HG03196 (cell line): Measurements from ENCODE around the gene MGAT1.
"Not testable (repeated sequence)": the region's sequence is repeated elsewhere in the genome, so short reads cannot be mapped to it uniquely, and the experiment has no call there.

Experiments used
- ATAC-seq: cut with Tn5 transposase; IDR thresholded peaks from one replicate; pipeline ENCODE4 v1.9.1; 2021; ENCODE audit not compliant: unreplicated experiment

MGAT1 gene

DNA sequence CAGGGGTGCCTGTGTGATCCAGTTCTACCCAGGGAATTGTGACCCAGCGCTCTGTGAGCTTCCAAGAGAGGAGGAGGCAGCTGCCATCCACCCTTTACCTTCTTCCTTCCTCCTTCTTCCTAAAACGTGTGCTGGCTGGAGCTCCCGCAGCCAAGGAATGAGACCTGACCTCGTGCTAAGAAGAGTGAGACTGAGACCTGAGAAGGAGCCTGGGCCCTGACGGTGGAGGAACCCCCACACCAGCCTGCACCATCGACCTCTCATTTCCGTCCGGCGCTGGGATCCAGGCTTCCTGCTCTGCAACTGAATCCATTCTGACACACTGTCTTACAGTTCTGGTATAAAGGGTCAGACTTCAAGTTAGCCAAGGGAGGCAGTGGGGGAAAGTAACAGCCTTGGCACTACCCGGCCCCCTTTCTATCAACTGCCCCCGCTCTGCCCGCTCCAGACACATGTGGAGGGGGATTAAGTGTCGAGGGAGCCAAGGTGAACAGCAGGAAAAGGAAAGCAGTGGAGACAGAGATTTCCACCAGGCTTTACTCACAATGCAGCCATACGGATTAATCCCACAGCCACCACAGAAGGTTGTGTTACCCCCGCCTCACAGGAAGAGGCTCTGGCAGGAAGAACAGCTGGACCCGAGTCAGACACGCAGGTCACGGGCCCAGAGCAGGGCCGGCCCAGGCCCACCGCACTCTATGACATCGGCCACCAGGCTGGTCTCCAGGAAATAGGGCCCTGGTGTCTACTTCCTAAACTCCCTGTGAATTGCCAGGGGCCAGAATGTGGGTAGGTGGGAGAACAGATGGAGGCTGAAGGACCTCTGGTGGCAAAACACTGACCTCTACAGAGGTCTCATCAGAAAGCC lies 15.8 kb downstream of the MGAT1 start:
- ATAC-seq: no peak

DNA sequence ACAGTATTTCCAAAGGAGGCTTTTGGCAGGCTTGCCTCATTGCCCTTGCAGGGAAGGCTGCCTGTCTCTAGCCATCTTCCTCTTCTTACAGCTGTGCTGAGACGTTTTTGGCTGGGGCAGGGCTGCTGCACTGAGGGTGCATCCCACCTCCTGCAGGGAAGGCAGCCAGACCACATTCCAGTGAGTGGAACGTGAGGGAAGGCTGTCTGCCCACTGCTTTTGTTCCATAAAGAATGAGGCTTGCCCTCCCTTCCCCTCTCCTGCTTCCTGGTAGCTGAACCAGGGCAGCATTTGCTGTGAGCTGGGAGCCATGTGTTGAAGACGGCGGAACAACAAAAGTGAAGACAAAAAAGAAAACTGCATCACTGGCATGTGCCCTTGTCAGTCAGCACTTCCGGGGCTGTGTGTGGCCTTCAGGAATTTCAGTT lies 16.8 kb downstream of the MGAT1 start:
- ATAC-seq: no peak

DNA sequence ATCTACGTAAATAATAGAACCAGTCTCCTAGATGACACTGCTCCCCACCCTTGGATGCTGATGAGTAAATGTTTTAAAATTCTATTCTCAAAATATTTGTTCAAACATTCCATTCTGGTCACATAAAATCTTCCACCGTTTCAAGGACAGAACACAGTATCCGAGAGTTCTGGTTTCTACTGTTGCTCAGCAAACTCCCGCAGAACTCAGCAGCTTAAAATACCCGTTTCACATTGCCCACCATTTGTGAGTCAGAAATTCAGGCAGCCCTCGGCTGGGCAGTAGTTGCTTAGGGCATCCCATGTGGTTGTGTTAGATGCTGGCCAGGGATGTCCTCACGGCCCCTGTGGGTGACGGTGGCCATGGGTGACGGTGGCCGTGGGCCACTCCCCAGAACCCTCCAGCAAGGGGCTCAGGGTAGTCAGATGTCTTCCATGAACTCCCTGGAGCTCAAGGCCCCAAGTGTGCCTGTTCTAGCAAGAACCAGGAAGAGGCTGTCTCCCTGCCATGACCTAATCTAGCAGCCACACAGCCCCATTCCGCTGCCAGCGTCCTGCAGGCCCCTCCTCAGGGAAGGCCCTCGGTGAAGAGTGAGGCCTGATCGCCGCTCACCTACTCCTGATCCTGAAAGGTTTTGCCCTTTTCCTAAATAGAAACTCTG lies 17.4 kb downstream of the MGAT1 start:
- ATAC-seq: no peak

DNA sequence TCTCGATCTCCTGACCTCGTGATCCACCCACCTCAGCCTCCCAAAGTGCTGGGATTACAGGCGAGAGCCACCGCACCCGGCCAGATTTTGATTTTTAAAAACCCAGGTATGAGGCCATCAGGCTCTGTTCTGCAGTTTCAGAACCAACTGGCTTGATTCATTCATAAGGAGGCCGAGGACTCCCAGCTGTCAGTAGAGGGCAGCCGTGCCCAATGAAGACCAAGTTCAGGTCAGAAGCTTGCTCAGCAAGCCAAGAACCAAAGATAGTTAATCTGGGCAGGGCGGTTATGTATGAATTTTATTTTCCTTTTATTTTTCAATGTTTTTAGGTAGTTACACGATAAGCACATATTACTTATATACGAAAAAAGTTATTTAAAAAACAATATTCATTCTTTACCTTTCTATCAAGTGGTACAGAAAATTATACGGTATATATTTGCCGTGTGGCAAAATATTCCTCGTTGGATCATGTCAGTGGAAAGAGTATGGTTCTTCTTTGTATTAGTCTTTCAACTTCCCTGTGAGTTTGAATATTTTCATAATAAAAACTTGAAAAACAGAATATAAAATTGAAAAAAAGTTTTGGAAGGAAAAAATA lies 18.0 kb downstream of the MGAT1 start:
- peak; percentile 57 for ATAC-seq

DNA sequence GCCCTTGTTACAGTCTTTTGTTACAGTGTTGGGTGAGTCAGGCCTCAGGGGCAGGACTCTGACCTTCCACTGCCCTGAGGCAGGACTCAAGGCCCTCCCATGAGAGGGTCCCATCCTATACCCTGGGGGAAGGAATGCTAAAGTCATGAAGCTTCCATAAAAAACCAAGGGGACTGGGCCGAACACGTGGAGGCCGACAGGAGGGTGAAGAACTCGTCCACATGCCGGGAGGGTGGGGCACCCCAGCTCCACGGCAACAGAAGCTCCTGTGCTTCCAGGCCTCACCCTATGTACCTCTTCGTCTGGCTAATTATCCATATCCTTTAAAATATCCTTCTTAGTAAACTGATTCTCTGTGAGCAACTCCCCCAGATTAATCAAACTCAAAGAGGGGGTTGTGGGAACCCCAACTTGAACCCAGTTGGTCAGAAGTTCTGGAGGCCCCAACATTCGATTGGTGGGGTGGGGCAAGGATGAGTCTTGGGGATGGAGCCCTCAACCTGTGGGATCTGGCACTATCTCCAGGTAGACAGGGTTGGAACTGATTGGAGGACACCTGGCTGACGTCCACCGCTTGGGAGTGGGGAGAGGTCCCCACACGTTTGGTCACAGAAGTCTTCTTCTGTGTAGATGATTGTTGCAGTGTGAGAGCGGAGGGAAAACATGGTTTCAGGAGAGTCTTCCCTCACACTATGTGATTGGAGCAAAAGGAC lies 19.1 kb downstream of the MGAT1 start:
- ATAC-seq: no peak

DNA sequence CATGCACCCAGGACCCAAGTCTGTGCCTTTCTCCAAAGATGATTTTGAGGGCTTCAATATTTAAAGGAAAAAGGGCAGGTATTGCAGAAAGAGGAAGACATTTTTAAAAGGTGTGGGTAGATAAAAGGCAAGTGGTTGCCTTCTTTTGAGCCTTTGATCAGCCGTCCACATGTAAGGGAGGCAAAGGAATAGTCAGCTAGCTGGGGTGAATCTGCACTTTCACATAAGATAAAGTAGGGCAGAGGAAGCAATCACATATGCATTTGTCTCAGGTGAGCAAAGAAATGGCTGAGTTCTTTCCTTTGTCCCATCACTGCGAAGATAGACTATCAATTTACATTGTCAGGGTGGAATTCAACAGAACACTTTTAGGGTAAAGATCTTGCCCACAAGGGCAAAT lies 19.9 kb downstream of the MGAT1 start:
- no peak for ATAC-seq

DNA sequence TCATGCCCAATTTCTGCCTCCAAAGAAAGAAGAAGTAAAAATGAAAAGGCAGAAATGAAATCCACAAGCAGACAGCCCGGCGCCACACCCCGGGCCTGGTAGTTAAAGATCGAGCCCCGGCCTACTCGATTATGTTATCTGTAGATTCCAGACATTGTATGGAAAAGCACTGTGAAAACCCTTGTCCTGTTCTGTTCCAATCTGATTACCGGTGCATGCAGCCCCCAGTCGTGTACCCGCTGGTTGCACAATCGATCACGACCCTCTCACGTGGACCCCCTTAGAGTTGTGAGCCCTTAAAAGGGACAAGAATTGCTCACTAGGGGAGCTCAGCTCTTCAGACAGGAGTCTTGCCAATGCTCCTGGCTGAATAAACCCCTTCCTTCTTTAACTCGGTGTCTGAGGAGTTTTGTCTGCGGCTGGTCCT lies 20.7 kb downstream of the MGAT1 start:
- ATAC-seq: not testable (repeated sequence)

DNA sequence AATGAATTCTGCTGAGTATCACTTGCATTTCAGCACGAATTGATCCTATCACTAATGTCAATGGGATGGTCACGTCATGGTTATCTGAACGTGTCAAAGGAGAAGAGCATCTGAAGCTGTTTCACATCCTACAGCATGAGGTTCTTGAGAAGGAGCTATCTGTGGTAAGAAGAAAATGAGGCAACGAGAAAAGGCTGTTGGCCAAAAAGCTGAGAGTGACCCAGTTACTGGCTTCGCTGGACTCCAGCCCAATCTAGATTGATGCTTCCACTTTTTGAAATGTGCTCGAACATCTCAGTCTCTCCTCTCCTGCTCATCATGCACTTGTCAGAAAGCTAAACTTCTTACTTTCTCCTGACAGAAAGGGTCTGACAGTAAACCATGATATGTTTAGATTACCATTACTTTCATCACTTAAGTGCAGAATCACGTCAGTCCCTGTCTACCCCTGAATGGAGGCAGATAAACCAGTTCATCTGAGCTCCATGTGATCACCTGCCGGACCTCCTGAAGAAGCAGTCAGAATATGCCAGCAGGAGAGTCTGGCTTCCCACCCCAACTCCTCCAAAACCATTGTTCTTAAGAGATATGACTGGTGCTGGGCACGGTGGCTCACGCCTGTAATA lies 22.5 kb downstream of the MGAT1 start:
- ATAC-seq: no peak

DNA sequence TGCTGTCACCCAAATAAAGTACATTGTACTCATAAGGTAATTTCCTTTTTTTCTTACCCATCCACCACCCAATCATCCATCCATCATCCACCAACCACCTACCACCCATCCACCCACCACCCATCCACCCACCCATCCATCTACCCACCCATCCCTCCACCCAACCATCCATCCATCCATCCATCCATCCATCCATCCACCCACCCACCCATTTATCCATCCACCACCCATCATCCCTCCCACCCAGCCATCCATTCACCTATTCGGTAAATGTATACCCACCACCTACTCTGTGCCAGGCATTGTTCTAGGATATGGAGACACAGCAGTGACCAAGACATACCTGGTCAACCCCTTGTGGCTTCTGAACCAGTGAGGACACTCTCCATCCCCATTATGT lies 25.1 kb downstream of the MGAT1 start:
- no peak for ATAC-seq

DNA sequence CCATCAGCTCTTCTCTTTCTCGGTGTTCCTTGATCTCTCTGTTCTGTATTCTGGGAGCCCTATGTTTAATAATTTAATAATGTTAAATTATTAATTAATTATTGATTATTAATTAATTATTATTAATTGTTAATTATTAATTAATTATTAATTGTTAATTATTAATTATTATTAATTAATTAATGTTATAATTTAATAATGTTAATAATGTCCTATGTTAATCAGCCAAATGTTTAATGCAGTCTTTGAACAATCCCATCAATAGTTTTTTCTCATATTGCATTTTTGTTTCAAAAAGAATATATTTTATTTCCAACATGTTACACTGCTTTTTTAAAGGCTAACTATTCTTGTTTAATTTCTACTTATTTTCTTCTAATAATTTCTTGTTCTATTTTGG lies 26.2 kb downstream of the MGAT1 start:
- ATAC-seq: no peak

DNA sequence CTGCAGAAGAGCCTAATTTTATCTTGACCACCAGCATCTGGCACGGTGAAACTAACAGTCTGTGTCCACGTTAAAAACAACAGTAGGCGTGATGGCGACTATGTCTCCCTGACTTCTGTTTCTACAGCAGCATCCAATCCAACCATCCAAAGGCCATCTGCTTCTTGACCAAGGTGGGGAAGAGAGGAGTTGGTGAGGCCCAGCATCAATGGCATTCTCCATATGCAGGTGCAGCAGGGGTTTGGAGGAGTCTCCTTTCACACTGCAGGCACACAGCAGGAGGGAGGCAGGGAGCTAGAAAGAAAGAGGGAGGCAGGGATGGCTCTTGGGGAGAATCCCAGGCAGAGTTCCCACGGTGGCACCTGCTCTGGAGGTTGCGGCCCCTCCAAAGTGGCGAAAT lies 27.0 kb downstream of the MGAT1 start:
- ATAC-seq: no peak

DNA sequence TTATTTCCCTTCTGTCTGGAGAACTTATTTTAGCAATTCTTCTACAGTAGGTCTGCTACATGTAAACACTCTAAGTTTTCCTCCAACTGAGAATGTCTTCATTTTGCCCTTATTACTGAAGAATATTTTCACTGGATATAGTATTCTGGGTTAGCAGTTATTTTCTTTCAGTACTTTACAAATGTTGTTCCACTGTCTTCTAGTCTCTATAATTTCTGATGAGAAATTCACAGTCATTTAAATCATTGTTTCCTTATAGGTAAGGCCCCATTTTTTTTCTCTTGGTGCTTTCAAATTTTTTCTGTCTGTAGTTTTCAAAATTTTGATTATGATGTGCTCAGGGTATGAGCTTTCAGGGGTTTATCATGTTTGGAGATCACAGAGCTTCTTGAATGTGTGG lies 30.8 kb downstream of the MGAT1 start:
- no peak for ATAC-seq

DNA sequence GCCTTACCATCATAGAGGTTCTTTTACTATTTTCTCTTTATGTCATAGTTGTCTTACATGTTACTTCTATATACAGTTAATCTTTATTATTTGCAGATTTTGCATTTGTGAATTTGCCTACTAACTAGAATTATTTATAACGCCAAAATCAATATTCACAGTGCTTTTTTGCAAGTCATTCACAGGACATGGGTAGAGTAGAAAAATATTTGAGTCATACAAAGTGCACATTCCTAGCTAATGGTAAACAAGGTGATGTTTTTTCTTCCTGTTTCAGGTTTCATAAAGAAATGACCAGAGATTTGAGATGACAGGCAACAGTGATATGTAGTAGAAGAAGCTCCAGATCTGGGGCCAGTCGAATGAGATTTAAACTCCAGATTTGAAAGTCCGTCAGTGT lies 32.8 kb downstream of the MGAT1 start:
- no peak for ATAC-seq

DNA sequence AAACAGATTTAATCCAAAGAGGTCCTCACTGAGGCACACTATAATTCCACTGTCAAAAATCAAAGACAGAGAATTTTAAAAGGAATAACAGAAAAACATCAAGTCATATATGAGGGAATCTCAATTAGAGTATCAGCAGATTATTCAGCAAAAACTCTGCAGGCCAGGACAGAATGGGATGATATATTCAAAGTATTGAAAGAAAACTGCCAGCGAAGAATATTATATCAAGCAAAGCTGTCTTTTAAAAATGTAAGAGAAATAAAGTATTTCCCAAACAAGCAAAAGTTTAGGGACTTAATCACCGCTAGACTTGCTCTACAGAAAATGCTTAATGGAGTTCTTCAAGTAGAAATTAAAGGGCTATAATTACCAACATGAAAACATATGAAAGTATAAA lies 47.0 kb downstream of the MGAT1 start:
- ATAC-seq: no peak

DNA sequence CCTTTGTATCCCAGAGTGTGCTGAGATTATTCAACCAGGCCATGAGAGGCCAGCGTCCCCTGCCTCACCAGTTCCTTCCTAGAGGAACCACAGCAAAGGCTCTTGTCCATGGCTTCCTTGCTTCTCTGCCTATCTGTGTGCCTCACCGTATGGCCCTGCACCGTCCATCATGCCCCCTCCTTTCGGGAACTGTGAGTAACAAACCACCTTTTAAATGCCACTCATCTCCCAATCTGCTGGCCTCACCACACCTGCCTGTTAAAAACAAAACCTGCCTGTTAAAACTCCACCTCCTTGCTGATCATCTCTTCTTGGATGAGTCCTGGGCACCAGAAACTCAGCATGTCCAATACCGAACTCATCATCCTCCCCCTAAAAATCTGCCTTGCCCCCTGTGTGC lies 58.4 kb downstream of the MGAT1 start:
- ATAC-seq: no peak

DNA sequence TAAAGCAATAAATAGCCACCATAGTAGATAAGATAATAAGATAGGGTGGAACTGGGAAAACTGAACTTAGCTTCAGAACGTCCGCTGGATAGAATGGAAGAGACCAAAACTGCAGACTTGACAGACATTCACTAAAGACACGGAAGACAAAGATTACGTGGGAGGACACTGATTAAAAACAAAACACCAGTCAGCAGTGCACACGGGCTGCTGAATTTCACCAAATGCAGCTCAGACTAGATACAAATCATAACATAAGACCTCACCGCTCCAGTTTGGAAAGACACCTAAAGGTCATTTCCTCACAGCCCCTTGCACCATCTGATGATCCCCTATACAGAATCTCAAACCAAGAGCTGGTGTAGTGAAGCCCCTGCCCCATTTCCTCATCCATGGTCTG lies 59.9 kb downstream of the MGAT1 start:
- no peak for ATAC-seq

DNA sequence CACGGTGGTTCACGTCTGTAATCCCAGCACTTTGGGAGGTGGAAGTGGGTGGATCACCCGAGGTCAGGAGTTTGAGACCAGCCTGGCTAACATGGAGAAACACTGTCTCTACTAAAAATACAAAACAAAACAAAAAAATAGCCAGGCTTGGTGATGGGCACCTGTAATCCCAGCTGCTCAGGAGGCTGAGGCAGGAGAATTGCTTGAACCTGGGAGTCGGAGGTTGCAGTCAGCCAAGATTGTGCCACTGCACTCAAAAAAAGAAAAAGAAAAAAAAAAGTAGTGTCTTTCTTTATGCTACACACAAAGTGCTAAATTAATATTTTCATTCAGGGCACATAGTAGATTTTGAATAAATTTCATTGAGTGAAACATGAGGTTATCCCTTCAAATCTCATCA lies 61.7 kb downstream of the MGAT1 start:
- ATAC-seq: not testable (repeated sequence)

DNA sequence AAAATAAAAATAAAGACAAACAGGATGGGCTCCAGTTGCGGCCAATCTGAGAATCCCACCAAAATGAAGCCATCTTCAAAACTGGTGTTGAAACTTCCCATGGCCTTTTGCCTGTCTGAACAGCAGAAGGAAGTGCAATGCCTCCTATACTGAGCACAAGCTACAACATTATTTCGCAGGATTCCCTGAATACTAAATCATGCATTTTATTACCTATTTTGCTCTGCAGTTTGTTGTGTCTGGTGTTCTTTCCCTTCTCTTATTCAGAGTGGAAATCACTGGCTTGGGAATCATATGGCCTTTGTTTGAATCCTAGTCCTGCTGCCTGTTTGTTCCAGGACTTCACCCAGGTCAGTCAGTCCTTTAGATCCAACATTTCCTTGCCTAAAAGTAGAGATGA lies 62.6 kb downstream of the MGAT1 start, which contains the start of gene OR2Y1:
OR2Y1 (minus strand) TSS at position 101 of the 400 bp plus-strand sequence; CDS start at position 101, 0 bp downstream.
- ATAC-seq: no peak

DNA sequence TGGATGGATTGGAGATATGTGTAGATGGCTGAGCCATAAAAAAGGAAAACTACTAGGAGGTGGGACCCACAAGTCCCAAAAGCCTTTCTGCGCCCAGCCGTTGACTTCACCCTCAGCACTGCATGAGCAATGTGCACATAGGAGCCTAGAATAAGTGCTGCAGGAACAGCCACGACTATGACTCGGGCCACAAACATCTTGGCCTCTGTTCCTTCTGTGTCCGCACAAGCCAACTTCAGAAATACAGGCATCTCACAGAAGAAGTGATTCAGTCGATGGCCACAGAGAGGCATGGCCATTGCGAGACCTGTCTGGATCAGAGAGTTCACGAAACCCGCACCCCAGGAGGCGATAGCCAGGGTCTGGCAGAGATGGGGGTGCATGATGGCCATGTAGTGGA lies 63.3 kb downstream of the MGAT1 start:
- no peak for ATAC-seq

DNA sequence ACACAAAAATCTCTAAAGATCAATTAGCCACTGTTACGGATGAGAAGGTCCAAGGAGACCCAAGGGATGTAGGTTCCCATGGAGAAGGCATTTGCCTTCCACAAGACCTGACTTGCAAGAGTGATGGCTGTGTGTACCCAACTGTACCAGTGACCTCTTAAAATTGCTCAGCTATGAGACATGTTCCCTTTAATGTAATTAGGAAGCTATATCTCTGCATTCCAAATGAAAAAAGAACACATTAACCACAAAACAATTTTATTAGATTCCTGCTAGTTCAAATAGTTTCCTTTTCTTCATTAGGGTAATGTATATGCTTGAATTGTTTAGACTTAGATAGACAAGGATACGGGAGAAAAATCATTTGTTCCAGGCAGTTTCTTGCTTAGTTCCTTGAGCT lies 66.1 kb downstream of the MGAT1 start:
- ATAC-seq: no peak
